OCI-LY7 (cell line): ENCODE data around the gene ELAVL2.

Experiments used
- CTCF ChIP-seq: fragments of 200-600 bp; sonication (generic); conservative IDR thresholded peaks from 2 replicates; pipeline ENCODE4 v1.5.1; 2014; ENCODE audit warnings: mild to moderate bottlenecking, antibody characterized with exemption, low read length, moderate library complexity, mixed read lengths
- EZH2phosphoT487 ChIP-seq: fragments of 200-600 bp; sonication (generic); IDR thresholded peaks from 2 replicates; pipeline ENCODE4 v1.6.1; 2018; ENCODE audit warnings: low read depth, borderline replicate concordance, mild to moderate bottlenecking, mixed run types, antibody characterized with exemption, low read length, moderate library complexity, mixed read lengths

GRCh38 chr9:23663536-23663935 lies 162.5 kb downstream of the ELAVL2 start:
- TF ChIP-seq CTCF (no peak), EZH2phosphoT487 (no peak)
